DOHH2 (cell line): ENCODE results near the gene ACADM.

Source experiments
- EZH2phosphoT487 ChIP-seq: fragments of 200-600 bp; sonication (generic); IDR thresholded peaks from 2 replicates; pipeline ENCODE4 v1.6.1; 2017; ENCODE audit warnings: borderline replicate concordance, mild to moderate bottlenecking, antibody characterized with exemption, low read length, moderate library complexity, mixed read lengths
- TF ChIP-seq, protein P1 (sequence below): fragments of 200-600 bp; sonication (generic); IDR thresholded peaks from one replicate; pipeline ENCODE4 v1.5.1; 2014; ENCODE audit warnings: antibody characterized with exemption, mild to moderate bottlenecking, low read depth, low read length; ENCODE audit not compliant: poor library complexity, severe bottlenecking

DNA sequence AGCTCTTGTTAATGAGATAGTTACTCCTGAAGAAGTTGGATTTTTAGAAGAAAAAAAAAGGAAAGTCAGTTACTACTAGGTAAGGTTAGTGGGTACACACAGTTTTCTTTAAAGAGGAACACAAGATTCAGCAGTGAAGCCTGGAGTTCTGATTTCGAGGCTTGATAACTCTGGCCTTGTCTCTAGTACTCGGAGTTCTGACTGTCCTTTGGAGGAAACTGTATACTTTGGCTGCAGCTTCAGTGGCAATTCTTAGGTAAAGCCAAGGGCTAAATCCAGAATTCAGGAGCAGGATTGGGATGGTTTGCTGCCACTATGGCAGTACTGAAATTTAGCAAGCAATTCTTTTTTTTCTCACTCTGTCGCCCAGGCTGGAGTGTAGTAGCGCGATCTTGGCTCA is 9.2 kb downstream of the ACADM start:
- TF ChIP-seq, protein P1, sequence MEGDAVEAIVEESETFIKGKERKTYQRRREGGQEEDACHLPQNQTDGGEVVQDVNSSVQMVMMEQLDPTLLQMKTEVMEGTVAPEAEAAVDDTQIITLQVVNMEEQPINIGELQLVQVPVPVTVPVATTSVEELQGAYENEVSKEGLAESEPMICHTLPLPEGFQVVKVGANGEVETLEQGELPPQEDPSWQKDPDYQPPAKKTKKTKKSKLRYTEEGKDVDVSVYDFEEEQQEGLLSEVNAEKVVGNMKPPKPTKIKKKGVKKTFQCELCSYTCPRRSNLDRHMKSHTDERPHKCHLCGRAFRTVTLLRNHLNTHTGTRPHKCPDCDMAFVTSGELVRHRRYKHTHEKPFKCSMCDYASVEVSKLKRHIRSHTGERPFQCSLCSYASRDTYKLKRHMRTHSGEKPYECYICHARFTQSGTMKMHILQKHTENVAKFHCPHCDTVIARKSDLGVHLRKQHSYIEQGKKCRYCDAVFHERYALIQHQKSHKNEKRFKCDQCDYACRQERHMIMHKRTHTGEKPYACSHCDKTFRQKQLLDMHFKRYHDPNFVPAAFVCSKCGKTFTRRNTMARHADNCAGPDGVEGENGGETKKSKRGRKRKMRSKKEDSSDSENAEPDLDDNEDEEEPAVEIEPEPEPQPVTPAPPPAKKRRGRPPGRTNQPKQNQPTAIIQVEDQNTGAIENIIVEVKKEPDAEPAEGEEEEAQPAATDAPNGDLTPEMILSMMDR: no peak
- no peak for TF ChIP-seq EZH2phosphoT487
